ENCODE results near the gene KATNB1. TPM values are rescaled to one million over a fixed set of nuclear protein-coding genes. Genes with fewer than 3 reads are reported as not detected.
A peak's percentile ranks its signal among the peaks of the same experiment; 100 is the strongest.

KATNB1 gene
- total and polyA plus RNA-seq, 2 donors (not counting 1 experiment from before 2014, with no cell fraction given), result 6.7 to 15.2 TPM

- H4K20me1 ChIP-seq (ENCODE audit: control insufficient read depth, extremely low read depth, insufficient read depth, low read length), result no peaks in the 10 kb centered on the region
- H2AFZ ChIP-seq (ENCODE audit: low read length), result no peak overlapping the region
- peaks cover 18% of the 10 kb centered on the region for H3K36me3 ChIP-seq (ENCODE audit: control insufficient read depth, insufficient read depth, low read length)
- H3K9ac ChIP-seq (ENCODE audit: insufficient read depth, low read length), result no peak overlapping the region
- H3K9me3 ChIP-seq (ENCODE audit: control insufficient read depth, insufficient read depth, low read depth, low read length), result no peaks in the 10 kb centered on the region
- no peaks in the 10 kb centered on the region for H3K27me3 ChIP-seq (ENCODE audit: control insufficient read depth, insufficient read depth, low read length)
- peaks cover 7% of the 10 kb centered on the region for H3K4me1 ChIP-seq (ENCODE audit: control insufficient read depth, extremely low read depth, insufficient read depth, low read length)
- no peaks in the 10 kb centered on the region for H3K79me2 ChIP-seq (ENCODE audit: control insufficient read depth, insufficient read depth, low read length)
- H3K4me2 ChIP-seq (ENCODE audit: extremely low read depth, insufficient read depth, low read length), result no peak overlapping the region
- no peak for DNase-seq (ENCODE audit: low read depth in 2 of 2)
- peak overlapping the region; percentile 43 for H3K27ac ChIP-seq (ENCODE audit: insufficient read depth, low read length)
- no peak overlapping the region for H3K4me3 ChIP-seq (replicated peaks in 1 of 4; ENCODE audit: control extremely low read depth in 1 of 4, insufficient read depth in 1 of 4, low read depth in 3 of 4, low read length in 4 of 4)
- TF ChIP-seq EZH2 (IDR thresholded peaks at IDR 0.05; ENCODE audit: low read length, missing control alignments) (no peak), CTCF (conservative IDR thresholded peaks at IDR 0.05 in 1 of 2, IDR thresholded peaks at IDR 0.05 in 1 of 2; ENCODE audit: low read depth in 1 of 2, low read length in 2 of 2) (no peak)
These were observed 28.4 kb downstream of the KATNB1 start for GRCh38 chr16:57764006-57764340.

GRCh38 chr16:57764341-57765159 is 29.0 kb downstream of the KATNB1 start:
- H3K9ac ChIP-seq (ENCODE audit: insufficient read depth, low read length), result no peak overlapping the region
- peak; percentile 80 to 83 for DNase-seq (ENCODE audit: low read depth in 2 of 2)
- H3K9me3 ChIP-seq (ENCODE audit: control insufficient read depth, insufficient read depth, low read depth, low read length), result no peaks in the 10 kb centered on the region
- no peaks in the 10 kb centered on the region for H4K20me1 ChIP-seq (ENCODE audit: control insufficient read depth, extremely low read depth, insufficient read depth, low read length)
- peaks cover 19% of the 10 kb centered on the region for H3K36me3 ChIP-seq (ENCODE audit: control insufficient read depth, insufficient read depth, low read length)
- no peaks in the 10 kb centered on the region for H3K79me2 ChIP-seq (ENCODE audit: control insufficient read depth, insufficient read depth, low read length)
- no peaks in the 10 kb centered on the region for H3K27me3 ChIP-seq (ENCODE audit: control insufficient read depth, insufficient read depth, low read length)
- H3K4me2 ChIP-seq (ENCODE audit: extremely low read depth, insufficient read depth, low read length), result peak overlapping the region; percentile 73
- H3K4me3 ChIP-seq (replicated peaks in 1 of 4; ENCODE audit: control extremely low read depth in 1 of 4, insufficient read depth in 1 of 4, low read depth in 3 of 4, low read length in 4 of 4), result no peak overlapping the region
- H2AFZ ChIP-seq (ENCODE audit: low read length), result peak overlapping the region; percentile 43
- peaks cover 7% of the 10 kb centered on the region for H3K4me1 ChIP-seq (ENCODE audit: control insufficient read depth, extremely low read depth, insufficient read depth, low read length)
- peak overlapping the region; percentile 77 for H3K27ac ChIP-seq (ENCODE audit: insufficient read depth, low read length)
- no peak for TF ChIP-seq EZH2 (IDR thresholded peaks at IDR 0.05; ENCODE audit: low read length, missing control alignments)
- no peak for TF ChIP-seq CTCF (conservative IDR thresholded peaks at IDR 0.05 in 1 of 2, IDR thresholded peaks at IDR 0.05 in 1 of 2; ENCODE audit: low read depth in 1 of 2, low read length in 2 of 2)

- Histone ChIP-seq H3K4me3 (replicated peaks in 1 of 4; ENCODE audit: control extremely low read depth in 1 of 4, insufficient read depth in 1 of 4, low read depth in 3 of 4, low read length in 4 of 4) (no peak overlapping the region), H3K4me2 (ENCODE audit: extremely low read depth, insufficient read depth, low read length) (no peak overlapping the region), H4K20me1 (ENCODE audit: control insufficient read depth, extremely low read depth, insufficient read depth, low read length) (no peaks in the 10 kb centered on the region), H3K9ac (ENCODE audit: insufficient read depth, low read length) (no peak overlapping the region), H3K27me3 (ENCODE audit: control insufficient read depth, insufficient read depth, low read length) (no peaks in the 10 kb centered on the region), H2AFZ (ENCODE audit: low read length) (no peak overlapping the region), H3K9me3 (ENCODE audit: control insufficient read depth, insufficient read depth, low read depth, low read length) (no peaks in the 10 kb centered on the region), H3K79me2 (ENCODE audit: control insufficient read depth, insufficient read depth, low read length) (no peaks in the 10 kb centered on the region), H3K27ac (ENCODE audit: insufficient read depth, low read length) (no peak overlapping the region), H3K4me1 (ENCODE audit: control insufficient read depth, extremely low read depth, insufficient read depth, low read length) (peaks cover 7% of the 10 kb centered on the region), H3K36me3 (ENCODE audit: control insufficient read depth, insufficient read depth, low read length) (peaks cover 18% of the 10 kb centered on the region)
- DNase-seq (ENCODE audit: low read depth in 2 of 2), result no peak
- TF ChIP-seq EZH2 (IDR thresholded peaks at IDR 0.05; ENCODE audit: low read length, missing control alignments) (no peak), CTCF (conservative IDR thresholded peaks at IDR 0.05 in 1 of 2, IDR thresholded peaks at IDR 0.05 in 1 of 2; ENCODE audit: low read depth in 1 of 2, low read length in 2 of 2) (no peak)
These were observed 29.7 kb downstream of the KATNB1 start for GRCh38 chr16:57765160-57765728.
